ENCODE data around the gene NPAT.
A peak's percentile ranks its signal among the peaks of the same experiment; 100 is the strongest.

The NPAT gene

DNA sequence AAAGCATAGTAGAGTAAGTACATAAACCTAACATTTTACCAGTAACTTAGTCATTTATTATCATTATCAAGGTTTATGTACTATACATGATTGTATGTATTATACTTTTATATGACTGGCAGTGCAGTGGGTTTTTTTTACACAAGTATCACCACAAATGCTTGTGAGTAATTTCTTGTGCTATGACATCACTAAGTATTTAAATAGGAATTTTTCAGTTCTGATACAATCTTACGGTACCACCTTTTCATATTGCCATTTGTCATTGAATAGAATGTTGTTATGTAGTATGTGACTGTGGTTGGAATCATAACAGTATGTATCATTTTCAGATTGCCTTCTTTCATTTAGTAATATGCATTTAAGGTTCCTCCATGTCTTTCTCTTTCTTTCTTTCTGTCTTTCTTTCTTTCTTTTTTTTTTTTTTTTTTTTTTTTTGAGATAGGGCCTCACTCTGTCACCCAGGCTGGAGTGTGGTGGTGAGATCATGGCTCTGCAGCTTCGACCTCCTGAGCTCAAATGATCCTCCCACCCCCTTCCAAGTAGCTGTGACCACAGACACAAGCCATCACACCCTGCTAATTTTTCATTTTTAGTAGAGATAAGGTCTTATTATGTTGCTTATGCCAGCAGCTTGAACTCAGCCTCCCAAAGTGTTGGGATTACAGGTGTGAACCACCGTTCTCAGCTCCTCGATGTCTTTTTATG, 19.0 kb upstream of the NPAT start:
- no peaks in the 10 kb centered on the region for H4K20me1 ChIP-seq (ENCODE audit: control insufficient read depth, insufficient read depth, low read depth, low read length)
- no peaks in the 10 kb centered on the region for H3K9me2 ChIP-seq (replicated peaks; ENCODE audit: control insufficient read depth, low read length)
- H3K4me3 ChIP-seq (ENCODE audit: low read length), result no peak overlapping the region
- H3K79me2 ChIP-seq (ENCODE audit: control insufficient read depth, low read length), result peaks cover 18% of the 10 kb centered on the region
- no peak for TF ChIP-seq EZH2phosphoT487 (IDR thresholded peaks at IDR 0.05; ENCODE audit: borderline replicate concordance, low read length)
- TF ChIP-seq CTCF (IDR thresholded peaks at IDR 0.05; ENCODE audit: low read depth, low read length, poor library complexity, severe bottlenecking), result no peak
- peaks cover 82% of the 10 kb centered on the region for H3K36me3 ChIP-seq (ENCODE audit: control insufficient read depth, low read length)
- H3K9me3 ChIP-seq (ENCODE audit: control insufficient read depth, insufficient read depth, low read length), result no peaks in the 10 kb centered on the region
- peaks cover 15% of the 10 kb centered on the region for H3K4me1 ChIP-seq (ENCODE audit: control insufficient read depth, low read length)
- H3K27ac ChIP-seq (ENCODE audit: low read depth, low read length), result no peak overlapping the region
- no peak overlapping the region for H3K4me2 ChIP-seq (ENCODE audit: low read length)
- H3F3A ChIP-seq (ENCODE audit: control insufficient read depth, insufficient read depth), result peaks cover 4% of the 10 kb centered on the region
- H3K27me3 ChIP-seq (ENCODE audit: control insufficient read depth, low read length), result no peaks in the 10 kb centered on the region

- Histone ChIP-seq H3K4me3 (ENCODE audit: low read length) (no peak overlapping the region), H3F3A (ENCODE audit: control insufficient read depth, insufficient read depth) (peaks cover 19% of the 10 kb centered on the region), H3K79me2 (ENCODE audit: control insufficient read depth, low read length) (peaks cover 21% of the 10 kb centered on the region), H3K9me3 (ENCODE audit: control insufficient read depth, insufficient read depth, low read length) (no peaks in the 10 kb centered on the region), H4K20me1 (ENCODE audit: control insufficient read depth, insufficient read depth, low read depth, low read length) (no peaks in the 10 kb centered on the region), H3K27ac (ENCODE audit: low read depth, low read length) (no peak overlapping the region), H3K4me1 (ENCODE audit: control insufficient read depth, low read length) (peaks cover 38% of the 10 kb centered on the region), H3K27me3 (ENCODE audit: control insufficient read depth, low read length) (no peaks in the 10 kb centered on the region), H3K9me2 (replicated peaks; ENCODE audit: control insufficient read depth, low read length) (no peaks in the 10 kb centered on the region), H3K4me2 (ENCODE audit: low read length) (no peak overlapping the region), H3K36me3 (ENCODE audit: control insufficient read depth, low read length) (peaks cover 81% of the 10 kb centered on the region)
- TF ChIP-seq CTCF (IDR thresholded peaks at IDR 0.05; ENCODE audit: low read depth, low read length, poor library complexity, severe bottlenecking) (no peak), EZH2phosphoT487 (IDR thresholded peaks at IDR 0.05; ENCODE audit: borderline replicate concordance, low read length) (no peak)
Measured at GRCh38 chr11:108239076-108239475, 16.6 kb upstream of the NPAT start.

DNA sequence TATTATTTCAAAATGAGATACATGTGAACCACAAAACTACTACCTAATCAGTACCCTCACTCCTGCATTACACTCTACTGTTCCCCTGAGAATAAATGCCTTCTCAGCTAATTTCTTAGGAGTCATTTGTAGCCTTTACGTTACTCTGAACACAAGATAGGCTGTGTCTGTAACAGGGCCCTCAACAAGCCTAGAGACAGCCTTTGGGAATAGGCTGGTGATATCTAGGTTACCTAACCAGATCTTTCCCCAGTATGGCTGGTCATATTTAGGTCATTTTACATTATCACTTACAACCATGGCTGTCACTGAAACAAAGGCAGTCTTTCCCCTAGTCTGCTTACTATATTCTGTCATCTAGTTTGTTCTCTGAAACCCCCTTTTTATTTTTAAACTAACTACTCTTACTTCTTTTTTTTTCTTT, 14.6 kb upstream of the NPAT start:
- H3K4me2 ChIP-seq (ENCODE audit: low read length), result peak overlapping the region; percentile 72
- no peaks in the 10 kb centered on the region for H4K20me1 ChIP-seq (ENCODE audit: control insufficient read depth, insufficient read depth, low read depth, low read length)
- H3K36me3 ChIP-seq (ENCODE audit: control insufficient read depth, low read length), result peaks cover 91% of the 10 kb centered on the region
- H3K79me2 ChIP-seq (ENCODE audit: control insufficient read depth, low read length), result peaks cover 35% of the 10 kb centered on the region
- H3K27me3 ChIP-seq (ENCODE audit: control insufficient read depth, low read length), result no peaks in the 10 kb centered on the region
- H3K4me3 ChIP-seq (ENCODE audit: low read length), result peak overlapping the region; percentile 53
- TF ChIP-seq CTCF (IDR thresholded peaks at IDR 0.05; ENCODE audit: low read depth, low read length, poor library complexity, severe bottlenecking) (no peak), EZH2phosphoT487 (IDR thresholded peaks at IDR 0.05; ENCODE audit: borderline replicate concordance, low read length) (no peak)
- H3K9me2 ChIP-seq (replicated peaks; ENCODE audit: control insufficient read depth, low read length), result no peaks in the 10 kb centered on the region
- H3K4me1 ChIP-seq (ENCODE audit: control insufficient read depth, low read length), result peaks cover 48% of the 10 kb centered on the region
- H3K27ac ChIP-seq (ENCODE audit: low read depth, low read length), result peak overlapping the region; percentile 84
- no peaks in the 10 kb centered on the region for H3K9me3 ChIP-seq (ENCODE audit: control insufficient read depth, insufficient read depth, low read length)
- peaks cover 26% of the 10 kb centered on the region for H3F3A ChIP-seq (ENCODE audit: control insufficient read depth, insufficient read depth)
